ENCODE measurements around the gene TMEM143.
"Not testable (repeated sequence)": the region's sequence is repeated elsewhere in the genome, so short reads cannot be mapped to it uniquely, and the experiment has no call there.

TMEM143 gene

GRCh38 chr19:48329167-48329891 is 34.4 kb downstream of the TMEM143 start:
- DNase-seq (ENCODE audit: low read depth), result peak; percentile 71

- peak; percentile 94 for DNase-seq (ENCODE audit: low read depth)
These were observed 38.4 kb downstream of the TMEM143 start, which contains the start of gene EMP3 for GRCh38 chr19:48325265-48325910. Gene EMP3 (plus strand): TSS chr19:48325552. CDS start chr19:48326845, 1,293 bp downstream.

GRCh38 chr19:48321622-48322591 is 41.8 kb downstream of the TMEM143 start:
- peak; percentile 99 for DNase-seq (ENCODE audit: low read depth)

GRCh38 chr19:48321372-48321621 is 42.4 kb downstream of the TMEM143 start:
- DNase-seq (ENCODE audit: low read depth), result peak; percentile 93

- DNase-seq (ENCODE audit: low read depth), result peak; percentile 81
These were observed 43.8 kb downstream of the TMEM143 start for GRCh38 chr19:48319647-48320541.

- no peak for DNase-seq (ENCODE audit: low read depth)
These were observed 45.3 kb downstream of the TMEM143 start for GRCh38 chr19:48318286-48318987.

GRCh38 chr19:48317708-48317960 is 46.1 kb downstream of the TMEM143 start:
- DNase-seq (ENCODE audit: low read depth), result not testable (repeated sequence)

GRCh38 chr19:48315712-48316111 is 48.0 kb downstream of the TMEM143 start:
- DNase-seq (ENCODE audit: low read depth), result no peak

GRCh38 chr19:48311384-48311783 is 52.4 kb downstream of the TMEM143 start:
- DNase-seq (ENCODE audit: low read depth), result no peak

- no peak for DNase-seq (ENCODE audit: low read depth)
These were observed 53.5 kb downstream of the TMEM143 start for GRCh38 chr19:48310227-48310626.

GRCh38 chr19:48309731-48310130 is 54.0 kb downstream of the TMEM143 start:
- not testable (repeated sequence) for DNase-seq (ENCODE audit: low read depth)

GRCh38 chr19:48308631-48309586 is 54.8 kb downstream of the TMEM143 start:
- peak; percentile 46 for DNase-seq (ENCODE audit: low read depth)

GRCh38 chr19:48303866-48304265 is 59.9 kb downstream of the TMEM143 start:
- no peak for DNase-seq (ENCODE audit: low read depth)

GRCh38 chr19:48303367-48303766 is 60.4 kb downstream of the TMEM143 start:
- no peak for DNase-seq (ENCODE audit: low read depth)

GRCh38 chr19:48302600-48302959 is 61.2 kb downstream of the TMEM143 start:
- DNase-seq (ENCODE audit: low read depth), result no peak

- DNase-seq (ENCODE audit: low read depth), result no peak
These were observed 61.7 kb downstream of the TMEM143 start for GRCh38 chr19:48301886-48302599.

GRCh38 chr19:48297975-48298374 is 65.8 kb downstream of the TMEM143 start:
- no peak for DNase-seq (ENCODE audit: low read depth)

- no peak for DNase-seq (ENCODE audit: low read depth)
These were observed 66.6 kb downstream of the TMEM143 start for GRCh38 chr19:48296963-48297734.

- DNase-seq (ENCODE audit: low read depth), result no peak
These were observed 68.3 kb downstream of the TMEM143 start for GRCh38 chr19:48295458-48295857.

Measured in EH (cell line).